OCI-LY7 (cell line): ENCODE measurements around the gene SMAD4. TPM values are rescaled to one million over a fixed set of nuclear protein-coding genes. Genes with fewer than 3 reads are reported as not detected.

Experiments used
- total RNA-seq, 2 experiments: library from RNA; depleted of rRNA in 1 of 2; stranded (reverse); fragments of >200 nt in 1 of 2; shearing (Covaris generic) in 1 of 2; gene quantifications; 2 replicates each; pipeline ENCODE4 v1.2.3, GENCODE V29; 2014 to 2022

Gene SMAD4
- total RNA-seq, 2 experiments from 2014 or later: 44.7 to 47.6 TPM

Other genes with a start within 250 kb of the SMAD4 start
- 0.22 and 1.0 TPM in 2 replicates for gene MRO, start 210.2 kb upstream of the SMAD4 start, total RNA-seq (2014; rRNA removed; shearing (Covaris generic))
- gene MRO, start 210.2 kb upstream of the SMAD4 start, total RNA-seq (2022): 0.46 TPM in 2 replicates
- 39.0 and 43.2 TPM in 2 replicates for gene ME2, start 151.1 kb upstream of the SMAD4 start, total RNA-seq (2014; rRNA removed; shearing (Covaris generic))
- gene ME2, start 151.1 kb upstream of the SMAD4 start, total RNA-seq (2022): 62.0 and 64.2 TPM in 2 replicates
- 1.5 and 2.9 TPM in 2 replicates for gene ELAC1, start 62.2 kb upstream of the SMAD4 start, total RNA-seq (2014; rRNA removed; shearing (Covaris generic))
- 4.2 and 5.2 TPM in 2 replicates for gene ELAC1, start 62.2 kb upstream of the SMAD4 start, total RNA-seq (2022)
- gene MEX3C, start 167.5 kb downstream of the SMAD4 start, total RNA-seq (2014; rRNA removed; shearing (Covaris generic)): 41.9 and 48.9 TPM in 2 replicates
- 43.4 TPM in 2 replicates for gene MEX3C, start 167.5 kb downstream of the SMAD4 start, total RNA-seq (2022)